ENCODE measurements around the gene RCSD1. TPM values are rescaled to one million over a fixed set of nuclear protein-coding genes. Genes with fewer than 3 reads are reported as not detected.

RCSD1 gene
- total and polyA plus RNA-seq, 12 donors = 3.3 to 15.4 (median 9.4) TPM

- H3K9me3 ChIP-seq (replicated peaks in 1 of 3) = no peaks in the 10 kb centered on the region
- H3K4me3 ChIP-seq = peak overlapping the region in 3 of 4 donors; percentile 16 to 52 (median 52)
- H3K4me1 ChIP-seq (replicated peaks in 1 of 2) = peaks cover 0 to 6% of the 10 kb centered on the region in 2 donors
- H3K27ac ChIP-seq = peak overlapping the region; percentile 67 to 94 (median 79)
- intact Hi-C loops (cut with DNase I) = no loop called here
- 0 to 1% (median 0%) methylated on average over 23 to 50 of the region's 50 CpGs for WGBS, 4 donors
- H3K27me3 ChIP-seq = no peaks in the 10 kb centered on the region
- no peaks in the 10 kb centered on the region for H3K36me3 ChIP-seq (replicated peaks in 1 of 2)
- TF ChIP-seq, protein P1, sequence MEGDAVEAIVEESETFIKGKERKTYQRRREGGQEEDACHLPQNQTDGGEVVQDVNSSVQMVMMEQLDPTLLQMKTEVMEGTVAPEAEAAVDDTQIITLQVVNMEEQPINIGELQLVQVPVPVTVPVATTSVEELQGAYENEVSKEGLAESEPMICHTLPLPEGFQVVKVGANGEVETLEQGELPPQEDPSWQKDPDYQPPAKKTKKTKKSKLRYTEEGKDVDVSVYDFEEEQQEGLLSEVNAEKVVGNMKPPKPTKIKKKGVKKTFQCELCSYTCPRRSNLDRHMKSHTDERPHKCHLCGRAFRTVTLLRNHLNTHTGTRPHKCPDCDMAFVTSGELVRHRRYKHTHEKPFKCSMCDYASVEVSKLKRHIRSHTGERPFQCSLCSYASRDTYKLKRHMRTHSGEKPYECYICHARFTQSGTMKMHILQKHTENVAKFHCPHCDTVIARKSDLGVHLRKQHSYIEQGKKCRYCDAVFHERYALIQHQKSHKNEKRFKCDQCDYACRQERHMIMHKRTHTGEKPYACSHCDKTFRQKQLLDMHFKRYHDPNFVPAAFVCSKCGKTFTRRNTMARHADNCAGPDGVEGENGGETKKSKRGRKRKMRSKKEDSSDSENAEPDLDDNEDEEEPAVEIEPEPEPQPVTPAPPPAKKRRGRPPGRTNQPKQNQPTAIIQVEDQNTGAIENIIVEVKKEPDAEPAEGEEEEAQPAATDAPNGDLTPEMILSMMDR (IDR thresholded peaks at IDR 0.05) = peak in 1 of 6 experiments; percentile 14
- TF ChIP-seq POLR2A (IDR thresholded peaks at IDR 0.05) = peak in 1 of 2 donors; percentile 15
- DNase-seq = peak; percentile 85 to 96 (median 91)
These were observed 84.6 kb downstream of the RCSD1 start for GRCh38 chr1:167714439-167715156.

DNA sequence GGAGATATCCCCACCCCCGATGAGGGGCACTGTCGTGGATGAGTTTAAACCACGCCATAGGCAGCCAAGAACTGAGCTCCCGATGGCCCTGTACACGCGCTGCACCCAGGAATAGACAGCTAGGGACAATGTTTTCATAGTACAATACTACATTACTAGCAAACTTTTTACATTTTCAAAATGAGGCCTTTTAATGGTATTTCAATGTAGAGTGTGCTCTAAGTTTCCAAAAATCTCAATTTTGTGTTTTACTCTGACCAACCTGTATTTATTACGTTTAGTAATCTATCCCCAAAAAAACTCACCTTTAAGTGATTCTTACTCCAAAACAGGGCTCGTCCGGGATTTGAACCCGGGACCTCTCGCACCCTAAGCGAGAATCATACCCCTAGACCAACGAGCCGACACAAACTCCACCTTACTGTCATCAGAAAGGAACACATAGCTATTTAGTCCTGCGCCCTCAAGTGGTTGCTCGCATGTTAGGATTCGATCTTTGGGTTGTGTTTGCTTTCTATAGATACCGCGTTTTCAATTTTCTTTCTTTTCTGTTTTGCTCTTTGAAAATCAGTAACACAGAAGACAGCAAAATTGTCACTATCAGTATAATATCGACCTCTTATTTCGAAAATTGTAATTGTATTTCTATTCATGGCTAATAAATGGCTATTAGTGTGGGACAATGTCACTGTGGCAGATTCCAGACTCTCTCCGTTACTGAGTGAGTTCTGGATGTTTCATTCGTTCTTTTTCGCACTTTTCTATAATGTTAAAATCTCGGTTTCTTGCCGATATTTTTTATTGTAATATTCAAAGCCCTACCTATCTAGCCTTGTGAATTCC lies 85.3 kb downstream of the RCSD1 start:
- no peaks in the 10 kb centered on the region for H3K27me3 ChIP-seq
- peak overlapping the region in 3 of 4 donors; percentile 42 to 81 (median 52) for H3K4me3 ChIP-seq
- no peaks in the 10 kb centered on the region for H3K36me3 ChIP-seq (replicated peaks in 1 of 2)
- WGBS, 4 donors = 0 to 1% (median 0%) methylated on average over 26 of the region's 26 CpGs
- intact Hi-C loops (cut with DNase I) = no loop called here
- peak; percentile 82 to 96 (median 89) for DNase-seq
- no peaks in the 10 kb centered on the region for H3K9me3 ChIP-seq (replicated peaks in 1 of 3)
- peak overlapping the region; percentile 67 to 94 (median 79) for H3K27ac ChIP-seq
- peaks cover 0 to 6% of the 10 kb centered on the region in 2 donors for H3K4me1 ChIP-seq (replicated peaks in 1 of 2)
- TF ChIP-seq, protein P1 (IDR thresholded peaks at IDR 0.05) = peak; percentile 59 to 99 (median 92)
- TF ChIP-seq POLR2A (IDR thresholded peaks at IDR 0.05) = peak in 1 of 2 donors; percentile 16

DNA sequence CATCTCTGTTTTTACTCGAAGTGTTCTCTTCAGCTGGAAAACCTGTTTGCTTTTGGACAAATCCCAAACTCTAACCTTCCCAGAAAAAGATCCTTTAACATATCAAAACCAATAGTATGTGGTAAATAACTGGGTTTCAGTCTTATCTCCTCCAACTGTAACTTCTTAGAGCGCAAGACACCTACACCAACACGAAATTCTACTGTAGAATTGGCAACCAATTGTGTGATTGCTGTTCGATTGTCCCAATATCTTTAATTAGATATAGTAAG lies 85.9 kb downstream of the RCSD1 start:
- peaks cover 0 to 12% of the 10 kb centered on the region in 2 donors for H3K4me1 ChIP-seq (replicated peaks in 1 of 2)
- no peaks in the 10 kb centered on the region for H3K36me3 ChIP-seq (replicated peaks in 1 of 2)
- H3K27ac ChIP-seq = peak overlapping the region in 4 of 5 donors; percentile 7 to 94 (median 70)
- no peak for TF ChIP-seq POLR2A (IDR thresholded peaks at IDR 0.05)
- H3K27me3 ChIP-seq = no peaks in the 10 kb centered on the region
- WGBS, 4 donors = 1 to 4% (median 1%) methylated on average over 4 of the region's 4 CpGs
- no peaks in the 10 kb centered on the region for H3K9me3 ChIP-seq (replicated peaks in 1 of 3)
- intact Hi-C loops (cut with DNase I) = no loop called here
- peak overlapping the region in 3 of 4 donors; percentile 42 to 81 (median 52) for H3K4me3 ChIP-seq
- DNase-seq = no peak

GRCh38 chr1:167717351-167717750 lies 87.3 kb downstream of the RCSD1 start:
- Histone ChIP-seq H3K4me3 (no peak overlapping the region), H3K4me1 (replicated peaks in 1 of 2) (peaks cover 0 to 17% of the 10 kb centered on the region in 2 donors), H3K36me3 (replicated peaks in 1 of 2) (no peaks in the 10 kb centered on the region), H3K27ac (no peak overlapping the region), H3K9me3 (replicated peaks in 1 of 3) (no peaks in the 10 kb centered on the region), H3K27me3 (no peaks in the 10 kb centered on the region)
- DNase-seq = no peak
- WGBS, 4 donors = 82 to 88% (median 87%) methylated on average over 3 of the region's 3 CpGs
- intact Hi-C loops (cut with DNase I) = no loop called here
- TF ChIP-seq POLR2A (IDR thresholded peaks at IDR 0.05) = no peak
- TF ChIP-seq, protein P1 (IDR thresholded peaks at IDR 0.05) = no peak
